GM13977 (cell line): Measurements from ENCODE around the gene PEDS1.
"Not testable (repeated sequence)": the region's sequence is repeated elsewhere in the genome, so short reads cannot be mapped to it uniquely, and the experiment has no call there.

ENCODE experiments used
- DNase-seq: peaks from one replicate; pipeline ENCODE4 v3.0.0; 2012; ENCODE audit warnings: low spot score
- CTCF ChIP-seq: IDR thresholded peaks from 2 replicates; pipeline ENCODE4 v1.5.1; 2012; ENCODE audit warnings: mild to moderate bottlenecking, control low read depth; ENCODE audit not compliant: insufficient read depth; ENCODE audit errors: extremely low read depth, missing control alignments
- in situ Hi-C: fragments of 300-500 bp; cut with MboI; formaldehyde crosslinking; loops from one replicate; pipeline ENCODE4 v1.12.0; 2022; ENCODE audit warnings: low sequenced_read_pairs, low pct_unique_long_range_greater_than_20kb, mixed read lengths, inconsistent platforms; ENCODE audit not compliant: unreplicated experiment

PEDS1 gene

DNA sequence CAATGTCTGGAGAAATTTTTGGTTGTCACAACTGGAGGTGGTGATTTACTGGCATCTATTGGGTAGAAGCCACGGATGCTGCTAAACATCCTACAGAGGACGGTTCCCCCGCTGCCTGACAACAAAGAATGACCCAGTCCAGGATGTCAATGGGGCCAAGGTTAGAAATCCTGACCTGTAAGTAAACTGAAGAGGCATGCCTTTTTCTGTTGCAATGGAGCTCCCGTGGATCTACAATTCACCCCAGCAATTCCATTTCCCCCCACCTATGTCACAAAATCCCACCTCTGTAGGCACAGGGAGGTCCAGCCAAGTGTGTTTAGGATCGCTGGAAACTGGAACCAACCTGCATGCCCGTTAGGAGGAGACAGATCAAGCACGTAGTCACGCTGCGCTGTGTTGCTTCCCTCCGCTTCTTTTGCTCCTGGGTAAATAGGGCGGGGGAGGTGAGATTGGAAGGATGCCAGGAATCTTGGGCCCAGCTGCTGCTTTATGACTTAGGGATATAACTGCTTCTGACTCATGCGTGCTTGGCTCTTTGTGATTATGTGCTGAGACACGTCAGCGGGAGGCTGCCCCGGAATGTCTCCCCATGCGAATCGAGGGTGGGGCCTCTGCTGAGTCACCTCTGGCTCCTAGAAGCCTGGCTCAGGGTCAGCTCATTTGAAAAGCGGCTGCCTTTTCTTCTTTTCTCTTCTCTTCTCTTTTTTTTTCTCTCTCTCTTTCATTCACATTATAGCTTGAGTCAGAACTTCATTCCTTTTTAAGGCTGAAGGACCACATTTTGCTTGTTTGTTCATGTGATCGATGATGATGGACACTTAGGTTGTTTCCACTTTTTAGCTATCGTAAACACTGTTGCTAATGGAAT lies 12.4 kb upstream of the PEDS1 start:
- TF ChIP-seq CTCF = no peak
- in situ Hi-C loops = no loop called here
- peak; percentile 90 for DNase-seq

GRCh38 chr20:50163570-50164317 lies 10.2 kb upstream of the PEDS1 start:
- DNase-seq = no peak
- in situ Hi-C loops = no loop called here
- TF ChIP-seq CTCF = no peak

GRCh38 chr20:50161494-50161893 lies 8.0 kb upstream of the PEDS1 start:
- in situ Hi-C loops, DNase-seq: not testable (repeated sequence)

DNA sequence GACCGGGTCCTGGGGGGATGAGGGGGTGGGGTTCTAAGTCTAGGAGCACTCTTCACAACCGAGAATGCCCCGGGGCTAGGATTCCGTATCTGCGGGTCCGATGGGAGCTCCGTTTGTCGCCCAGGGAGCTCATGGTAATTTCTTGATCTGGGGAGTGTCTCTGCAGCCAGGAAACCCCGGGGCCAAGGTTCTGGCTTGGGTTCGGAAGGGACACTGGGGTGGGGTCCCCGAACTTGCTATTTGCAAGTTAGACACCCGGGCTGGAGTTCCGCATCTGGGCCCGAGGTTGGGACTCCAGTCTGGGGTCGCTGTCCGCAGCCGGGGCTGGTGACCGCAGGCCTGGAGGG lies 397 bp downstream of the PEDS1 start:
- in situ Hi-C loops = no loop called here
- peak; percentile 53 for DNase-seq
- TF ChIP-seq CTCF = no peak

DNA sequence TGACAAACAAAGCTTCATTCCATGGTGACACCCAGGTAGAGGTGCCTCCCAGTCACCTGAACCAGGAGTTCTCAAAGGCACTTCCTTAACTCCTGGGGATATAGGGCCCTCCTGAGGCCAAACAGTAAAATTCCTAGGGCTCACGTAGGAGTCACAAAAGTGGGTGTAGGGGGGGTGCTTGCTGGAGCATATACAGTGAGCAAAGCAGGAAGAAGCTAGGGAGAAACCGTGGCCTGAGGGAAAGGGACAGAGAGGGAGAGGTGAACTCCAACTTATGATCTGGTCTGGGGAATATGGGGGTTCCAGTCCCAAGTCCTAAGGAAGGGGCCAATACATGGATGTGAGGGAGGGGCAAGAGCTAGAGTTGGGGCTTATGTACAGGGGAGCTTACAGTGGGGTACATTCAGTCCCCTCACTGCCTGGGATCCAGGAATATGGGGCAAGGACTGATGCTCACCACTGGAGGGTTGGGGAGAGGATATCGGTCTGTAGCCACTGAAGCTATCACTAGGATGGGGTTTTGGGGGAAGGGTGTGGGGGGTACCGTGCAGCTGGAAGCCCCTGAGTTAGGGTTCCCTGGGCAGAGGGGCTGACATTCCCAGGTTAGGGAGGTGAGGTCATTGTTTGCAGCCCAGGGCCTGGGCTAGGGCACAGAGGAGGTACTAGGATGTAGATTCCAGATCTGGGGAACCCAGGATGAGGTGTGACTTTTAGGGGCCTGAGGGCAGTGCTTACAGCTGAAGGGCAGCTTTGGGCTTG lies 950 bp downstream of the PEDS1 start:
- no peak for DNase-seq
- in situ Hi-C loops = no loop called here
- no peak for TF ChIP-seq CTCF

DNA sequence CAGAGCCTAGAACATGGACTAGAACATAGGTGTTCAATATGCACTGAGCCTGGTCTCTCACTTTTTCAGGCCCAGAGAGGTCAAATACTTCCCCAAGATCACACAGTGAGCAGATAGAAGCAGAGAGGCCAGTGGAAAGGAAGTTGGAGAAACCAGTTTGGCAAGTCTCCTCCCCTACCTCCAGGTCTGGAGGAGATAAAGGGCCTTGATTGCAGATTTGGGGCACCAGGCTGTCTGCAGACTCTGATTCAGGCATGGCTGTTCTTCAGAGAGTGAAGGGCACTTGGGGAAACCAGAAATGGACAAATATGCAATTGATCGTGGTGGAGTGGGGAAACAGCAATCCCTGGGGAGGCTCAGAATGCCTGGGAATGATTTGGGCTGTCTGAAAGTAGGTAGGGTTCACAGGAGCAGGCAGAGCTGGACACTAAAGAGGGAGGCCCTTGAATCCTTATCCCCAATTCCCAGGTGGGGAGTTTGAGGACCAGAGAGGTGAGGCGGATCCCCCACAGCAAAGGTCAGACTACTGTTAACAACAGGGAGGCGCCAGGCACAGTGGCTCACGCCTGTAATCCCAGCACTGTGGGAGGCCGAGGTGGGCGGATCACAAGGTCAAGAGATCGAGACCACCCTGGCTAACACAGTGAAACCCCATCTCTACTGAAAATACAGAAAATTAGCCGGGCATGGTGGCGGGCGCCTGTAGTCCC lies 2.3 kb downstream of the PEDS1 start:
- DNase-seq = no peak
- in situ Hi-C loops = no loop called here
- no peak for TF ChIP-seq CTCF
